ENCODE measurements around the gene DCAF10. TPM values are rescaled to one million over a fixed set of nuclear protein-coding genes. Genes with fewer than 3 reads are reported as not detected.
"Not testable (repeated sequence)": the region's sequence is repeated elsewhere in the genome, so short reads cannot be mapped to it uniquely, and the experiment has no call there.

The DCAF10 gene, protein sequence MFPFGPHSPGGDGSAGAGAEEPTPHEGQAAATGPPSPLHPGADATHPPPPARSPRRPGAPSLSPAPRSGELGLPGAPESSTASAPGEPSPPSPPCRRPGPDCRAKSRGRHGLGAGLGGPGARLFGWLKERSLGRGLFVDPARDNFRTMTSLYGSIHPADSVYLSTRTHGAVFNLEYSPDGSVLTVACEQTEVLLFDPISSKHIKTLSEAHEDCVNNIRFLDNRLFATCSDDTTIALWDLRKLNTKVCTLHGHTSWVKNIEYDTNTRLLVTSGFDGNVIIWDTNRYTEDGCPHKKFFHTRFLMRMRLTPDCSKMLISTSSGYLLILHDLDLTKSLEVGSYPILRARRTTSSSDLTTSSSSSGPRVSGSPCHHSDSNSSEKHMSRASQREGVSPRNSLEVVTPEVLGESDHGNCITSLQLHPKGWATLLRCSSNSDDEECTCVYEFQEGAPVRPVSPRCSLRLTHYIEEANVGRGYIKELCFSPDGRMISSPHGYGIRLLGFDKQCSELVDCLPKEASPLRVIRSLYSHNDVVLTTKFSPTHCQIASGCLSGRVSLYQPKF
- 14.9 TPM for total RNA-seq (ENCODE audit: unreplicated experiment)
- long read RNA-seq, partial matches to known transcripts = 0 of 4 reads
- long read RNA-seq, other reads (novel, unspliced or antisense) = 0 of 4 reads

DNA sequence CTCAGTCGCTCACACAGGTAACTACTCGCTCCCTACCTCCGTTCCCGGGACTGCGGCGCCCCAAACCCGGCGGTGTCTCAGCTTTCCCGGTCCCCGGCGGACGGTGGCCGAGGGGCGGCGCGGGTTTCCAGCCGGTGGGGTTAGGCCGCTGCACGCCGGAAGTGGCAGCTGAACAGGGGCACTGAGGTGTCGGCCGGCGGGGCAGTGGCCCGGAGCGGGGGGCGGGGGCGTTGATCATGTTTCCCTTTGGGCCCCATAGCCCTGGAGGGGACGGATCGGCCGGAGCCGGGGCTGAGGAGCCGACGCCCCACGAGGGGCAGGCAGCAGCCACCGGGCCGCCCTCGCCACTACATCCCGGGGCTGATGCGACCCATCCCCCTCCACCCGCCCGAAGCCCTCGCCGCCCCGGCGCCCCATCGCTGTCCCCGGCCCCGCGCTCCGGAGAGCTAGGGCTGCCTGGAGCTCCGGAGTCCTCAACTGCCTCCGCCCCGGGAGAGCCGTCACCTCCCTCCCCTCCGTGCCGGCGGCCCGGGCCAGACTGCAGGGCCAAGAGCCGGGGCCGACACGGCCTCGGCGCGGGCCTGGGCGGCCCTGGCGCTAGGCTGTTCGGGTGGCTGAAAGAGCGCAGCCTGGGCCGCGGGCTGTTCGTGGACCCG, at the start of gene DCAF10:
DCAF10 (plus strand) TSS at position 167 of the 656 bp plus-strand sequence; CDS start at position 237, 70 bp downstream.
- Mint-ChIP-seq H3K4me3 (ENCODE audit: unreplicated experiment) (peak within 1 kb of the TSS; percentile 96), H3K27ac (ENCODE audit: unreplicated experiment) (peak within 1 kb of the TSS; percentile 48)

DNA sequence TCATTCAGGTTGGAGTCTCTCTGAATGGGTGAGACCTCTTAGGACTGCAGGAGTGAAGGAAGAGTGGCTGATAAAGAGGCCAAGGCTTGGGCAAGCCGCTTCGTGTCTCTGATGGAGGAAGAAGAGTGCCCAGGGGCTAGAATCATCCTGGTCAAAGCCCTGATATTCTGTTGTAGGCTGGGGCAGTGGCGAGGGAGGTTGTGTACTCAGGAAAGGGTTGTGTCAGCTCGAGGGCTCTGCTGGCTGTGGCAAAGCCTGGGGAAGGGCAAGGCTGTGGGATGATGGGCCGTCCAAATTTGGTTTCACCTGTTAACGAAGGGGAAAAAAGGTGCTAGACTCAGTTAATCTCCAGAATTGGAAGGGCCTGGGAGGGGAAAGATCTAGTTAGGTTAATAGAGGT, 49.4 kb upstream of the DCAF10 start:
- H3K27ac Mint-ChIP-seq (ENCODE audit: unreplicated experiment) = no peak overlapping the region
- DNase-seq (ENCODE audit: low spot score) = no peak
- no peaks in the 10 kb centered on the region for H3K9me3 Mint-ChIP-seq (ENCODE audit: unreplicated experiment)
- TF ChIP-seq, protein P1, sequence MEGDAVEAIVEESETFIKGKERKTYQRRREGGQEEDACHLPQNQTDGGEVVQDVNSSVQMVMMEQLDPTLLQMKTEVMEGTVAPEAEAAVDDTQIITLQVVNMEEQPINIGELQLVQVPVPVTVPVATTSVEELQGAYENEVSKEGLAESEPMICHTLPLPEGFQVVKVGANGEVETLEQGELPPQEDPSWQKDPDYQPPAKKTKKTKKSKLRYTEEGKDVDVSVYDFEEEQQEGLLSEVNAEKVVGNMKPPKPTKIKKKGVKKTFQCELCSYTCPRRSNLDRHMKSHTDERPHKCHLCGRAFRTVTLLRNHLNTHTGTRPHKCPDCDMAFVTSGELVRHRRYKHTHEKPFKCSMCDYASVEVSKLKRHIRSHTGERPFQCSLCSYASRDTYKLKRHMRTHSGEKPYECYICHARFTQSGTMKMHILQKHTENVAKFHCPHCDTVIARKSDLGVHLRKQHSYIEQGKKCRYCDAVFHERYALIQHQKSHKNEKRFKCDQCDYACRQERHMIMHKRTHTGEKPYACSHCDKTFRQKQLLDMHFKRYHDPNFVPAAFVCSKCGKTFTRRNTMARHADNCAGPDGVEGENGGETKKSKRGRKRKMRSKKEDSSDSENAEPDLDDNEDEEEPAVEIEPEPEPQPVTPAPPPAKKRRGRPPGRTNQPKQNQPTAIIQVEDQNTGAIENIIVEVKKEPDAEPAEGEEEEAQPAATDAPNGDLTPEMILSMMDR (IDR thresholded peaks at IDR 0.05; ENCODE audit: unreplicated experiment) = no peak
- H3K4me1 Mint-ChIP-seq (ENCODE audit: unreplicated experiment) = peaks cover 9% of the 10 kb centered on the region
- H3K27me3 Mint-ChIP-seq (ENCODE audit: unreplicated experiment) = peaks cover 2% of the 10 kb centered on the region
- no peaks in the 10 kb centered on the region for H3K36me3 Mint-ChIP-seq (ENCODE audit: low read depth, unreplicated experiment)
- H3K4me3 Mint-ChIP-seq (ENCODE audit: unreplicated experiment) = peak overlapping the region; percentile 48

More for the DNA sequence above, at the start of gene DCAF10:
- Mint-ChIP-seq H3K4me1 (ENCODE audit: unreplicated experiment) (peaks cover 17% of the 10 kb centered on the region), H3K9me3 (ENCODE audit: unreplicated experiment) (no peaks in the 10 kb centered on the region), H3K36me3 (ENCODE audit: low read depth, unreplicated experiment) (no peaks in the 10 kb centered on the region), H3K27me3 (ENCODE audit: unreplicated experiment) (peaks cover 1% of the 10 kb centered on the region)
- TF ChIP-seq, protein P1 (IDR thresholded peaks at IDR 0.05; ENCODE audit: unreplicated experiment) = no peak
- DNase-seq (ENCODE audit: low spot score) = peak; percentile 91

DNA sequence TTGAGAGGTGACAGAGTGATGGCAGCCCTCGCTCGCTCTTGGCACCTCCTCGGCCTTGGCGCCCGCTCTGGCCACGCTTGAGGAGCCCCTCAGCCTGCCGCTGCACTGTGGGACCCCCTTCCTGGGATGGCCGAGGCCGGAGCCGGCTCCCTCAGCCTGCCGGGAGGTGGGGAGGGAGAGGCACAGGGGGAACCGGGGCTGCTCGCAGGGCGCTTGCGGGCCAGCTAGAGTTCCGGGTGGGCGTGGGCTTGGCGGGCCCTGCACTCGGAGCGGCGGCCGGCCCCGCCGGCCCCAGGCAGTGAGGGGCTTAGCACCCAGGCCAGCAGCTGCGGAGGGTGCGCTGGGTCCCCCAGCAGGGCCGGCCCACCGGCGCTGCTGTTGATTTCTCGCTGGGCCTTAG, 48.9 kb upstream of the DCAF10 start:
- not testable (repeated sequence) for DNase-seq (ENCODE audit: low spot score); H3K4me3 Mint-ChIP-seq (ENCODE audit: unreplicated experiment); H3K27ac Mint-ChIP-seq (ENCODE audit: unreplicated experiment); H3K36me3 Mint-ChIP-seq (ENCODE audit: low read depth, unreplicated experiment); H3K9me3 Mint-ChIP-seq (ENCODE audit: unreplicated experiment); H3K4me1 Mint-ChIP-seq (ENCODE audit: unreplicated experiment); H3K27me3 Mint-ChIP-seq (ENCODE audit: unreplicated experiment)

DNA sequence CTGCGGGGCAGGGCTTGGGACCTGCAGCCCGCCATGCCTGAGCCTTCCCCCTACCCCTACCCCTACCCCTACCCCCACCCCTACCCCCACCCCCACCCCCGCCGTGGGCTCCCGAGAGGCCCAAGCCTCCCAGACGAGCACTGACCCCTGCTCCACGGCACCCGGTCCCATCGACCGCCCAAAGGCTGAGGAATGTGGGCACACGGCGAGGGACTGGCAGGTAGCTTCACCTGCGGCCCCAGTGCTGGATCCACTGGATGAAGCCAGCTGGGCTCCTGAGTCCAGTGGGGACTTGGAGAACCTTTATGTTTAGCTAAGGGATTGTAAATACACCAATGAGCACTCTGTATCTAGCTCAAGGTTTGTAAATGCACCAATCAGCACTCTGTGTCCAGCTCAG, 48.5 kb upstream of the DCAF10 start:
- H3K27me3 Mint-ChIP-seq (ENCODE audit: unreplicated experiment); H3K36me3 Mint-ChIP-seq (ENCODE audit: low read depth, unreplicated experiment); DNase-seq (ENCODE audit: low spot score); H3K9me3 Mint-ChIP-seq (ENCODE audit: unreplicated experiment); H3K27ac Mint-ChIP-seq (ENCODE audit: unreplicated experiment); H3K4me3 Mint-ChIP-seq (ENCODE audit: unreplicated experiment); H3K4me1 Mint-ChIP-seq (ENCODE audit: unreplicated experiment): not testable (repeated sequence)

DNA sequence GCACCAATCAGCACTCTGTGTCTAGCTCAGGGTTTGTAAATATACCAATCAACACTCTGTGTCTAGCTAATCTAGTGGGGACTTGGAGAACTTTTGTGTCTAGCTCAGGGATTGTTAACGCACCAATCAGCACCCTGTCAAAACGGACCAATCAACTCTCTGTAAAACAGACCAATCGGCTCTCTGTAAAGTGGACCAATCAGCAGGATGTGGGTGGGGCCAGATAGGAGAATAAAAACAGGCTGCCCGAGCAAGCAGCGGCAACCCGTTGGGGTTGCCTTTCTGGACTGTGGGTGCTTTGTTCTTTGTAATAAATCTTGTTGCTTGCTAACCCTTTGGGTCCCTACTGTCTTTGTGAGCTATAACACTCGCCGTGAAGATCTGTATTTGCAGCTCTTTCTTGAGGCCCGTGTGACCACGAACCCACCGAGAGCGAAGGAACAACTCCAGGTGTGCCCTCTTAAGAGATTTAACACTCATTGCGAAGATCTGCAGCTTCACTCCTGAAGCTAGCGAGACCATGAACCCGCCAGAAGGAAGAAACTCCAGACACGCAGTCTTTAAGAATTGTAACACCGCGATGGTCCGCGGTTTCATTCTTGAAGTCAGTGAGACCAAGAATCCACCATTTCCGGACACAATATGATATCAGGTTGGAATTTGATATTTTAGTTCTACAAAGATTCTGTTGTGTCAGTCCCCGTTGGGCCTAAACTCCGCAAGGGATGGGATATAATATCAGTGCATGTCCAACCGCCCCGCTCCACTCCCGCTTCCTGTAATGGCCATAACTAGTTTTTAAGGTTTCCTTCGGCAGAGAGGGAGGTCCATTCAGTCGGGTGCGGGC, 47.7 kb upstream of the DCAF10 start:
- H3K9me3 Mint-ChIP-seq (ENCODE audit: unreplicated experiment) = no peaks in the 10 kb centered on the region
- no peaks in the 10 kb centered on the region for H3K36me3 Mint-ChIP-seq (ENCODE audit: low read depth, unreplicated experiment)
- peaks cover 9% of the 10 kb centered on the region for H3K4me1 Mint-ChIP-seq (ENCODE audit: unreplicated experiment)
- TF ChIP-seq, protein P1 (IDR thresholded peaks at IDR 0.05; ENCODE audit: unreplicated experiment) = no peak
- peaks cover 1% of the 10 kb centered on the region for H3K27me3 Mint-ChIP-seq (ENCODE audit: unreplicated experiment)
- DNase-seq (ENCODE audit: low spot score) = no peak
- H3K27ac Mint-ChIP-seq (ENCODE audit: unreplicated experiment) = peak overlapping the region; percentile 57
- H3K4me3 Mint-ChIP-seq (ENCODE audit: unreplicated experiment) = peak overlapping the region; percentile 96

Measured in endothelial cell (in vitro differentiated cells).